ENCODE results near the gene SNRPA1.

DNA sequence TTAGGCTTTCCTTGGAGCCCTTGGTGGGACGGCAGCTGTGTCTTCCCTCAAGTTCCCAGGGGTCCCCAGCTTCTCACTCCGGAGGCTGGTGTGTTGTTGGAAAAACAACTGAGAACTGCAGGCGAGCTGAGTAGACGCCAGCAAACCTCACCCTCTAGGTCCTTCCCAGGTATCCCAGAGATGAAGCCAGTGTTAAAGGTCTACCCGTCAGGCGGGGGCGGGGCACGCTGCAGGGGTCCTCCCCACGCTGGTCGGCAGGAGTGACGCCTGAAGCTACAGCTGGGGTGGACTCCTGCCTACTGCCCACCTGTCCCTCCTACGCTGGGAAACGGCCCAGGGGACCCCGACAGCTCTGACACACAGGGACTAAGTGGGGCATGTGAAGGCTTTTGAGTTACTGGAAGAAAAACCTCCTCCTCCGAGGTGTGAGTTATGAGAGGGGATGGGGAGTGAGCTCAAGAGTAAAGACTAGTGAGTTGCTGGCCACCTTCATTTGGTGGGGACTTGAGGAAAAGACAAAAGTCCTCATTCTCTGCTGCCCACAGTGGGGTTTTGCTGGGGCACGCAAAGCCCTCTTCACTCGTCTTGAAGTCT, 32.2 kb upstream of the SNRPA1 start:
- TF ChIP-seq, protein P1, sequence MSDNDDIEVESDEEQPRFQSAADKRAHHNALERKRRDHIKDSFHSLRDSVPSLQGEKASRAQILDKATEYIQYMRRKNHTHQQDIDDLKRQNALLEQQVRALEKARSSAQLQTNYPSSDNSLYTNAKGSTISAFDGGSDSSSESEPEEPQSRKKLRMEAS (IDR thresholded peaks at IDR 0.05; ENCODE audit: low read depth, low read length) = no peak
- TF ChIP-seq CTCF (IDR thresholded peaks at IDR 0.05; ENCODE audit: low read depth, low read length) = no peak
